Astrocyte (in vitro differentiated cells and primary cell): Measurements from ENCODE around the gene NAALADL2. TPM values are rescaled to one million over a fixed set of nuclear protein-coding genes. Genes with fewer than 3 reads are reported as not detected.
"Not testable (repeated sequence)": the region's sequence is repeated elsewhere in the genome, so short reads cannot be mapped to it uniquely, and the experiment has no call there.

Experiments
- DNase-seq: peaks from one replicate; pipeline ENCODE4 v3.0.0-alpha.2; 2010; ENCODE audit warnings: low read depth
- FAIRE-seq: peaks from 2 replicates; lab custom pipeline; 2011; peaks lifted over from hg19 to GRCh38; lab: Jason Lieb, UNC
- H2AFZ ChIP-seq: 2 replicates; pipeline ENCODE4 v1.6.0; 2012; ENCODE audit warnings: low read depth, low read length, inconsistent platforms
- H3K27ac ChIP-seq: 2 replicates; pipeline ENCODE4 v1.5.1; 2011; ENCODE audit warnings: low read depth, low read length, inconsistent platforms
- H3K27me3 ChIP-seq: 2 replicates; pipeline ENCODE4 v1.6.0; 2011; ENCODE audit warnings: low read length, inconsistent platforms; ENCODE audit not compliant: insufficient read depth
- H3K36me3 ChIP-seq: 2 replicates; pipeline ENCODE4 v1.5.1; 2011; ENCODE audit warnings: low read length, inconsistent platforms; ENCODE audit not compliant: insufficient read depth
- H3K4me1 ChIP-seq: 2 replicates; pipeline ENCODE4 v1.5.1; 2011; ENCODE audit warnings: low read length, inconsistent platforms; ENCODE audit not compliant: insufficient read depth
- H3K4me2 ChIP-seq: 2 replicates; pipeline ENCODE4 v1.6.0; 2012; ENCODE audit warnings: low read length, inconsistent platforms
- H3K4me3 ChIP-seq: 2 replicates; pipeline ENCODE4 v1.5.1; 2011; ENCODE audit warnings: low read depth, mild to moderate bottlenecking, low read length, inconsistent platforms; ENCODE audit not compliant: insufficient read depth
- H3K79me2 ChIP-seq: 2 replicates; pipeline ENCODE4 v1.6.0; 2012; ENCODE audit warnings: mild to moderate bottlenecking, low read length, inconsistent platforms; ENCODE audit not compliant: insufficient read depth
- H3K9ac ChIP-seq: 2 replicates; pipeline ENCODE4 v1.6.0; 2012; ENCODE audit warnings: mild to moderate bottlenecking, low read length, inconsistent platforms
- H3K9me3 ChIP-seq: 2 replicates; pipeline ENCODE4 v1.5.1; 2012; ENCODE audit warnings: low read depth, mild to moderate bottlenecking, low read length, inconsistent platforms; ENCODE audit not compliant: insufficient read depth
- H4K20me1 ChIP-seq: 2 replicates; pipeline ENCODE4 v1.6.0; 2012; ENCODE audit warnings: low read length, inconsistent platforms; ENCODE audit not compliant: insufficient read depth
- H3K27ac Mint-ChIP-seq: one replicate; pipeline ENCODE4 v1.8.0; 2021; ENCODE audit warnings: mild to moderate bottlenecking, mixed read lengths; ENCODE audit not compliant: unreplicated experiment
- H3K27me3 Mint-ChIP-seq: one replicate; pipeline ENCODE4 v1.8.0; 2021; ENCODE audit warnings: low read depth, mixed read lengths; ENCODE audit not compliant: unreplicated experiment
- H3K36me3 Mint-ChIP-seq: one replicate; pipeline ENCODE4 v1.8.0; 2021; ENCODE audit warnings: low read depth, mixed read lengths; ENCODE audit not compliant: unreplicated experiment
- H3K4me1 Mint-ChIP-seq: one replicate; pipeline ENCODE4 v1.8.0; 2021; ENCODE audit warnings: low read depth, mixed read lengths; ENCODE audit not compliant: unreplicated experiment
- H3K4me3 Mint-ChIP-seq: one replicate; pipeline ENCODE4 v1.8.0; 2021; ENCODE audit warnings: mild to moderate bottlenecking, moderate library complexity, mixed read lengths; ENCODE audit not compliant: unreplicated experiment
- H3K9me3 Mint-ChIP-seq: one replicate; pipeline ENCODE4 v1.8.0; 2021; ENCODE audit warnings: mild to moderate bottlenecking, mixed read lengths; ENCODE audit not compliant: unreplicated experiment
- EZH2 ChIP-seq: IDR thresholded peaks from 2 replicates; pipeline ENCODE4 v1.6.1; 2012; ENCODE audit warnings: mild to moderate bottlenecking, low read length, inconsistent platforms; ENCODE audit not compliant: insufficient read depth
- total RNA-seq: library from RNA; stranded (reverse); gene quantifications from 2 replicates; pipeline ENCODE4 v1.2.1, GENCODE V29; 2021
- TF ChIP-seq, protein P1 (sequence below): IDR thresholded peaks from 2 replicates; pipeline ENCODE4 v1.5.1; 2011; ENCODE audit warnings: low read depth, mild to moderate bottlenecking, inconsistent platforms, low read length, moderate library complexity; ENCODE audit not compliant: insufficient read depth

NAALADL2 gene
- total RNA-seq, 1 donor from 2014 or later: 2.7 TPM

DNA sequence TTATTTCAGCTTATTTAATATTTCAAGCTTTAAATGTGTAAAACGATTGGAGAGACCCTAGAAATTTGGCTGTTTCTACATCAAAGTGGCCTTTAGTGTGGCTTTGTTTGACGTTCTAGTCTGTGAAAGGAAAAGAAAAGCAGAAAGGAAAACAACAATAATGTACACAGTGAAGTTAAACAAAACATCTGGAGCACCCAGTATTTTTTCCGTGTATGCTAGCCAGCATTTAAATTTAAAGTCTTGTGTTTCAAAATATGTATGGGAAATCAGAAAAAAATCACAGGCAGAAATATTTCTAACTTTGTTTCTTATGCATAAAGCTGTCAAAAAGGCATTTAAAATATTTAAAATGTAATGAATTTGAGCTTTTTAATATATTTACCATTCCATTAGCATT is 218.1 kb downstream of the NAALADL2 start:
- H3K4me1 ChIP-seq: no peaks in the 10 kb centered on the region
- no peak overlapping the region for H3K4me3 ChIP-seq
- TF ChIP-seq EZH2: no peak
- TF ChIP-seq, protein P1, sequence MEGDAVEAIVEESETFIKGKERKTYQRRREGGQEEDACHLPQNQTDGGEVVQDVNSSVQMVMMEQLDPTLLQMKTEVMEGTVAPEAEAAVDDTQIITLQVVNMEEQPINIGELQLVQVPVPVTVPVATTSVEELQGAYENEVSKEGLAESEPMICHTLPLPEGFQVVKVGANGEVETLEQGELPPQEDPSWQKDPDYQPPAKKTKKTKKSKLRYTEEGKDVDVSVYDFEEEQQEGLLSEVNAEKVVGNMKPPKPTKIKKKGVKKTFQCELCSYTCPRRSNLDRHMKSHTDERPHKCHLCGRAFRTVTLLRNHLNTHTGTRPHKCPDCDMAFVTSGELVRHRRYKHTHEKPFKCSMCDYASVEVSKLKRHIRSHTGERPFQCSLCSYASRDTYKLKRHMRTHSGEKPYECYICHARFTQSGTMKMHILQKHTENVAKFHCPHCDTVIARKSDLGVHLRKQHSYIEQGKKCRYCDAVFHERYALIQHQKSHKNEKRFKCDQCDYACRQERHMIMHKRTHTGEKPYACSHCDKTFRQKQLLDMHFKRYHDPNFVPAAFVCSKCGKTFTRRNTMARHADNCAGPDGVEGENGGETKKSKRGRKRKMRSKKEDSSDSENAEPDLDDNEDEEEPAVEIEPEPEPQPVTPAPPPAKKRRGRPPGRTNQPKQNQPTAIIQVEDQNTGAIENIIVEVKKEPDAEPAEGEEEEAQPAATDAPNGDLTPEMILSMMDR: no peak
- no peak overlapping the region for H2AFZ ChIP-seq
- DNase-seq (no peak), FAIRE-seq (no peak)
- no peaks in the 10 kb centered on the region for H3K27me3 Mint-ChIP-seq
- no peak overlapping the region for H3K4me3 Mint-ChIP-seq
- no peak overlapping the region for H3K4me2 ChIP-seq
- H3K27ac ChIP-seq: no peak overlapping the region
- no peak overlapping the region for H3K27ac Mint-ChIP-seq
- no peaks in the 10 kb centered on the region for H4K20me1 ChIP-seq
- no peaks in the 10 kb centered on the region for H3K79me2 ChIP-seq
- no peaks in the 10 kb centered on the region for H3K4me1 Mint-ChIP-seq
- H3K27me3 ChIP-seq: no peaks in the 10 kb centered on the region
- H3K9ac ChIP-seq: no peak overlapping the region
- no peaks in the 10 kb centered on the region for H3K9me3 Mint-ChIP-seq
- no peaks in the 10 kb centered on the region for H3K36me3 ChIP-seq
- H3K9me3 ChIP-seq: no peaks in the 10 kb centered on the region
- no peaks in the 10 kb centered on the region for H3K36me3 Mint-ChIP-seq

DNA sequence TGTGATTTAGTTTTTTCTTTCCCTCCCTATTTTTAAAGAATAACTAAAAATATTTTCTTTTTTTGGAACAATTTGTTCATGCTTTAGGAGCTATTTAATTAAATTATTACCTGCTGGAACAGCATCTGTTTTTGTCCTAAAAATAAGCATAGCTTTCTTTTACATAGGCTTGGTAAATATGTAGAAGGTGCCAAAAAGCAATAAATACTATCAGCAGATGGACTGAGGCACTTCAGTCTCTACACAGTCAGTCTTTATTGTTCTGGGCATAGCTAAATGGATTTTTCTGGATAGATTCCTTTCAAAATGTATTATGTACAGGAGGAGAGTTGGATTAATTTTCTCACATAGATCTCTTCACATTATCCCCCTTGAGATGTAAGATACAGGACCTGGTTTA is 223.5 kb downstream of the NAALADL2 start:
- no peak overlapping the region for H3K27ac Mint-ChIP-seq
- TF ChIP-seq EZH2: no peak
- TF ChIP-seq, protein P1: no peak
- no peak for FAIRE-seq

DNA sequence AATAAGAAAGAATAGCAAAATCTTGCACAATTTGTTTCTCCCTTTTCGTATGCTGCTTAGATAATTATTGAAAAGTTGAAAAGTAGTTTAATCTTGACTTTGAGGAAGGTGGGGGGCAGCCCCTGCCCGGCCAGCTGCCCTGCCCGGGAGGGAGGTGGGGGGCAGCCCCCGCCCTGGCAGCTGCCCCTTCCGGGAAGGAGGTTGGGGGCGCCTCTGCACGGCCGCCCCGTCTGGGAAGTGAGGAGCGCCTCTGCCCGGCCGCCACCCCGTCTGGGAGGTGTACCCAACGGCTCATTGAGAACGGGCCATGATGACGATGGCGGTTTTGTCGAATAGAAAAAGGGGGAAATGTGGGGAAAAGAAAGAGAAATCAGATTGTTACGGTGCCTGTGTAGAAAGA is 228.0 kb downstream of the NAALADL2 start:
- H3K27me3 Mint-ChIP-seq, FAIRE-seq, H3K9ac ChIP-seq, H3K36me3 ChIP-seq, H3K4me1 Mint-ChIP-seq, H3K79me2 ChIP-seq, H3K4me3 ChIP-seq, H3K27ac ChIP-seq, H3K9me3 Mint-ChIP-seq, H3K27me3 ChIP-seq, H3K4me2 ChIP-seq, H2AFZ ChIP-seq, H3K27ac Mint-ChIP-seq, H3K4me3 Mint-ChIP-seq, H4K20me1 ChIP-seq, H3K36me3 Mint-ChIP-seq, H3K4me1 ChIP-seq, DNase-seq, H3K9me3 ChIP-seq: not testable (repeated sequence)

More for the DNA sequence above, 223.5 kb downstream of the NAALADL2 start:
- no peak overlapping the region for H3K4me3 Mint-ChIP-seq
- Histone ChIP-seq H3K36me3 (no peaks in the 10 kb centered on the region), H4K20me1 (no peaks in the 10 kb centered on the region), H3K27ac (no peak overlapping the region), H3K4me3 (no peak overlapping the region), H3K9me3 (no peaks in the 10 kb centered on the region), H2AFZ (no peak overlapping the region), H3K27me3 (no peaks in the 10 kb centered on the region), H3K9ac (no peak overlapping the region), H3K4me2 (no peak overlapping the region), H3K4me1 (no peaks in the 10 kb centered on the region), H3K79me2 (no peaks in the 10 kb centered on the region)
- H3K9me3 Mint-ChIP-seq: no peaks in the 10 kb centered on the region
- H3K4me1 Mint-ChIP-seq: no peaks in the 10 kb centered on the region
- DNase-seq: no peak
- no peaks in the 10 kb centered on the region for H3K36me3 Mint-ChIP-seq
- H3K27me3 Mint-ChIP-seq: no peaks in the 10 kb centered on the region
